Measurements from ENCODE around the gene RIN2.

Gene RIN2

GRCh38 chr20:19723813-19724430 is 34.1 kb upstream of the RIN2 start:
- no peak for DNase-seq (ENCODE audit: extremely low spot score)
- POLR2A ChIA-PET = no interaction called here
- CTCF ChIA-PET = no interaction called here
- TF ChIP-seq CTCF (IDR thresholded peaks at IDR 0.05; ENCODE audit: control extremely low read depth, extremely low read depth, low read depth, missing control alignments) = no peak

GRCh38 chr20:19725373-19725772 is 32.7 kb upstream of the RIN2 start:
- CTCF ChIA-PET = no interaction called here
- TF ChIP-seq CTCF (IDR thresholded peaks at IDR 0.05; ENCODE audit: control extremely low read depth, extremely low read depth, low read depth, missing control alignments) = no peak
- POLR2A ChIA-PET = no interaction called here

GRCh38 chr20:19725814-19726525 is 32.1 kb upstream of the RIN2 start:
- ChIA-PET POLR2A (no interaction called here), CTCF (no interaction called here)
- no peak for TF ChIP-seq CTCF (IDR thresholded peaks at IDR 0.05; ENCODE audit: control extremely low read depth, extremely low read depth, low read depth, missing control alignments)
- DNase-seq (ENCODE audit: extremely low spot score) = no peak

More at GRCh38 chr20:19725373-19725772, 32.7 kb upstream of the RIN2 start:
- DNase-seq (ENCODE audit: extremely low spot score) = no peak

GRCh38 chr20:19727251-19727847 is 30.7 kb upstream of the RIN2 start:
- CTCF ChIA-PET = no interaction called here
- POLR2A ChIA-PET = no interaction called here
- DNase-seq (ENCODE audit: extremely low spot score) = no peak

GRCh38 chr20:19729672-19730071 is 28.4 kb upstream of the RIN2 start:
- DNase-seq (ENCODE audit: extremely low spot score) = no peak
- CTCF ChIA-PET = no interaction called here
- POLR2A ChIA-PET = no interaction called here
- TF ChIP-seq CTCF (IDR thresholded peaks at IDR 0.05; ENCODE audit: control extremely low read depth, extremely low read depth, low read depth, missing control alignments) = no peak

More at GRCh38 chr20:19727251-19727847, 30.7 kb upstream of the RIN2 start:
- TF ChIP-seq CTCF (IDR thresholded peaks at IDR 0.05; ENCODE audit: control extremely low read depth, extremely low read depth, low read depth, missing control alignments) = no peak

GRCh38 chr20:19730706-19731105 is 27.4 kb upstream of the RIN2 start:
- ChIA-PET CTCF (interaction anchor here (1.2 kb wide), 1 partner anchor 23 kb away, joined by 3 read pairs; no protein-coding TSS in a partner anchor), POLR2A (no interaction called here)
- TF ChIP-seq CTCF (IDR thresholded peaks at IDR 0.05; ENCODE audit: control extremely low read depth, extremely low read depth, low read depth, missing control alignments) = no peak
- DNase-seq (ENCODE audit: extremely low spot score) = no peak

Data from GM10248 (cell line).